Epithelial cell of esophagus (primary cell): ENCODE measurements around the gene TOP1.
A peak's percentile ranks its signal among the peaks of the same experiment; 100 is the strongest.

Experiments
- DNase-seq: peaks from one replicate; pipeline ENCODE4 v3.0.0; 2010; ENCODE audit warnings: low read depth
- H3K4me3 ChIP-seq: 2 replicates; pipeline ENCODE4 v1.5.1; 2011; ENCODE audit warnings: mild to moderate bottlenecking, low read length, control low read depth
- CTCF ChIP-seq: IDR thresholded peaks from 2 replicates; pipeline ENCODE4 v1.5.1; 2011; ENCODE audit warnings: low read depth, mild to moderate bottlenecking, low read length, control low read depth, inconsistent platforms; ENCODE audit not compliant: insufficient read depth; ENCODE audit errors: missing control alignments

The TOP1 gene

GRCh38 chr20:41072190-41072863 lies 43.7 kb downstream of the TOP1 start:
- TF ChIP-seq CTCF = no peak
- DNase-seq = peak; percentile 73
- H3K4me3 ChIP-seq = no peak overlapping the region

- no peak for TF ChIP-seq CTCF
- no peak overlapping the region for H3K4me3 ChIP-seq
- DNase-seq = no peak
Measured at GRCh38 chr20:41072915-41073314, 44.3 kb downstream of the TOP1 start.

GRCh38 chr20:41074441-41074840 lies 45.8 kb downstream of the TOP1 start:
- no peak for TF ChIP-seq CTCF
- no peak for DNase-seq
- H3K4me3 ChIP-seq = no peak overlapping the region

- DNase-seq = no peak
- no peak overlapping the region for H3K4me3 ChIP-seq
- TF ChIP-seq CTCF = no peak
Measured at GRCh38 chr20:41076776-41077175, 48.2 kb downstream of the TOP1 start.

GRCh38 chr20:41078329-41078728 lies 49.7 kb downstream of the TOP1 start:
- peak; percentile 60 for TF ChIP-seq CTCF
- peak; percentile 29 for DNase-seq
- no peak overlapping the region for H3K4me3 ChIP-seq

GRCh38 chr20:41079066-41079465 lies 50.4 kb downstream of the TOP1 start:
- no peak overlapping the region for H3K4me3 ChIP-seq
- DNase-seq = no peak
- no peak for TF ChIP-seq CTCF

GRCh38 chr20:41080866-41081265 lies 52.2 kb downstream of the TOP1 start:
- DNase-seq = no peak
- TF ChIP-seq CTCF = no peak
- H3K4me3 ChIP-seq = no peak overlapping the region
